HepG2 (cell line): ENCODE data around the gene DNAJC8. TPM values are rescaled to one million over a fixed set of nuclear protein-coding genes. Genes with fewer than 3 reads are reported as not detected.

Source experiments
- AKAP8 ChIP-seq: sonication (generic); formaldehyde crosslinking; IDR thresholded peaks from 2 replicates; pipeline ENCODE4 v1.5.1; 2020; ENCODE audit warnings: mild to moderate bottlenecking, missing genetic modification reagents
- BATF2 ChIP-seq: sonication (generic); formaldehyde crosslinking; IDR thresholded peaks from 2 replicates; pipeline ENCODE4 v1.8.0; 2022; ENCODE audit warnings: mild to moderate bottlenecking, missing genetic modification reagents, moderate library complexity
- CAMTA2 ChIP-seq: sonication (generic); formaldehyde crosslinking; IDR thresholded peaks from 2 replicates; pipeline ENCODE4 v1.4.0; 2020; ENCODE audit warnings: mild to moderate bottlenecking, missing genetic modification reagents, borderline replicate concordance
- FOXA1 ChIP-seq, 2 experiments: fragments of 450-650 bp in 1 of 2; sonication (generic) in 1 of 2; formaldehyde crosslinking in 1 of 2; IDR thresholded peaks; 2 replicates each; pipeline versions ENCODE4 v1.4.0 to v1.6.1; 2016 to 2020; ENCODE audit warnings: missing genetic modification reagents in 1 of 2
- FOXK2 ChIP-seq: fragments of 450-650 bp; IDR thresholded peaks from 2 replicates; pipeline ENCODE4 v1.6.1; 2016
- FOXP1 ChIP-seq, 2 experiments: fragments of 450-650 bp in 1 of 2; IDR thresholded peaks; 2 replicates each; pipeline ENCODE4 v1.6.1; 2017 to 2018; ENCODE audit warnings: antibody characterized with exemption in 1 of 2
- HHEX ChIP-seq: IDR thresholded peaks from 2 replicates; pipeline ENCODE4 v1.6.1; 2016; ENCODE audit warnings: control low read depth
- MBD4 ChIP-seq: IDR thresholded peaks from 2 replicates; pipeline ENCODE4 v1.6.1; 2012; ENCODE audit warnings: low read length, inconsistent platforms, borderline replicate concordance
- MLLT10 ChIP-seq: sonication (generic); formaldehyde crosslinking; IDR thresholded peaks from 2 replicates; pipeline ENCODE4 v1.4.0; 2020; ENCODE audit warnings: missing genetic modification reagents
- PHB2 ChIP-seq: fragments of 450-650 bp; IDR thresholded peaks from 2 replicates; pipeline ENCODE4 v1.6.1; 2018; ENCODE audit not compliant: partially characterized antibody
- PLRG1 ChIP-seq: fragments of 450-650 bp; conservative IDR thresholded peaks from 2 replicates; pipeline ENCODE4 v1.6.1; 2016
- PPARG ChIP-seq: conservative IDR thresholded peaks from 2 replicates; pipeline ENCODE4 v1.6.1; 2016; ENCODE audit warnings: missing biosample characterization, missing genetic modification reagents
- SAP130 ChIP-seq: IDR thresholded peaks from 2 replicates; pipeline ENCODE4 v1.6.1; 2016; ENCODE audit warnings: low read depth
- SMAD9 ChIP-seq: sonication (generic); formaldehyde crosslinking; IDR thresholded peaks from 2 replicates; pipeline ENCODE4 v1.5.1; 2020; ENCODE audit warnings: mild to moderate bottlenecking, missing genetic modification reagents
- ZNF292 ChIP-seq: sonication (generic); formaldehyde crosslinking; IDR thresholded peaks from 2 replicates; pipeline ENCODE4 v1.8.1; 2022; ENCODE audit warnings: mild to moderate bottlenecking, low read depth, missing genetic modification reagents, borderline replicate concordance
- ZNF547 ChIP-seq: sonication (generic); formaldehyde crosslinking; IDR thresholded peaks from 2 replicates; pipeline ENCODE4 v1.5.1; 2020; ENCODE audit warnings: mild to moderate bottlenecking, missing genetic modification reagents
- ZNF720 ChIP-seq: sonication (generic); formaldehyde crosslinking; IDR thresholded peaks from 2 replicates; pipeline ENCODE4 v1.4.0; 2020; ENCODE audit warnings: missing genetic modification reagents
- ZNF781 ChIP-seq: sonication (generic); formaldehyde crosslinking; IDR thresholded peaks from 2 replicates; pipeline ENCODE4 v1.5.1; 2020; ENCODE audit warnings: borderline replicate concordance, mild to moderate bottlenecking, missing genetic modification reagents; ENCODE audit errors: not compliant biosample characterization
- polyA plus RNA-seq, 8 experiments: library from polyadenylated mRNA; depleted of rRNA in 3 of 8; stranded (reverse) in 7 of 8; unstranded in 1 of 8; fragments of >200 nt; fragmentation: Illumina TruSeq in 4 of 8; extraction: Trizol in 4 of 8; gene quantifications; 2 replicates each; pipeline versions ENCODE4 v1.2.1 to v1.2.3, GENCODE V29; 2011 to 2016; ENCODE audit warnings: low read depth in 4 of 8, missing spikeins in 1 of 8, mixed read lengths in 1 of 8; ENCODE audit not compliant: insufficient read depth in 1 of 8
- total RNA-seq, 5 experiments: library from RNA; depleted of rRNA; stranded (reverse); fragments of >200 nt; fragmentation: Illumina TruSeq; extraction: Trizol; gene quantifications; 2 replicates each; pipeline ENCODE4 v1.2.3, GENCODE V29; 2016; ENCODE audit warnings: low read depth in 1 of 5
- TF ChIP-seq, protein P1 (sequence below): sonication (generic); formaldehyde crosslinking; IDR thresholded peaks from 2 replicates; pipeline ENCODE4 v1.4.0; 2020; ENCODE audit warnings: missing genetic modification reagents, borderline replicate concordance
- TF ChIP-seq, protein P2 (sequence below), 2 experiments: fragments of 450-650 bp in 1 of 2; sonication (generic) in 1 of 2; formaldehyde crosslinking; IDR thresholded peaks; 2 replicates each; pipeline versions ENCODE4 v1.5.0 to v1.8.0; 2020 to 2022; ENCODE audit warnings: mild to moderate bottlenecking in 1 of 2, missing genetic modification reagents in 1 of 2
- TF ChIP-seq, protein P3 (sequence below), 2 experiments: sonication (generic) in 1 of 2; formaldehyde crosslinking in 1 of 2; IDR thresholded peaks; 2 replicates each; pipeline versions ENCODE4 v1.4.0 to v1.6.1; 2018 to 2020; ENCODE audit warnings: missing genetic modification reagents in 2 of 2, borderline replicate concordance in 1 of 2, low read depth in 1 of 2, mild to moderate bottlenecking in 1 of 2, missing biosample characterization in 1 of 2
- TF ChIP-seq, protein P4 (sequence below): sonication (generic); formaldehyde crosslinking; IDR thresholded peaks from 2 replicates; pipeline ENCODE4 v1.8.0; 2022; ENCODE audit warnings: low read depth, missing genetic modification reagents

The DNAJC8 gene
- total and polyA plus RNA-seq, 2 of the 13 experiments (the other 11 are each of a cell fraction or from before 2014, with no cell fraction given), result 54.5 to 126 TPM

GRCh38 chr1:28246427-28246832 lies 13.6 kb upstream of the DNAJC8 start (continued):
- TF ChIP-seq, protein P1, sequence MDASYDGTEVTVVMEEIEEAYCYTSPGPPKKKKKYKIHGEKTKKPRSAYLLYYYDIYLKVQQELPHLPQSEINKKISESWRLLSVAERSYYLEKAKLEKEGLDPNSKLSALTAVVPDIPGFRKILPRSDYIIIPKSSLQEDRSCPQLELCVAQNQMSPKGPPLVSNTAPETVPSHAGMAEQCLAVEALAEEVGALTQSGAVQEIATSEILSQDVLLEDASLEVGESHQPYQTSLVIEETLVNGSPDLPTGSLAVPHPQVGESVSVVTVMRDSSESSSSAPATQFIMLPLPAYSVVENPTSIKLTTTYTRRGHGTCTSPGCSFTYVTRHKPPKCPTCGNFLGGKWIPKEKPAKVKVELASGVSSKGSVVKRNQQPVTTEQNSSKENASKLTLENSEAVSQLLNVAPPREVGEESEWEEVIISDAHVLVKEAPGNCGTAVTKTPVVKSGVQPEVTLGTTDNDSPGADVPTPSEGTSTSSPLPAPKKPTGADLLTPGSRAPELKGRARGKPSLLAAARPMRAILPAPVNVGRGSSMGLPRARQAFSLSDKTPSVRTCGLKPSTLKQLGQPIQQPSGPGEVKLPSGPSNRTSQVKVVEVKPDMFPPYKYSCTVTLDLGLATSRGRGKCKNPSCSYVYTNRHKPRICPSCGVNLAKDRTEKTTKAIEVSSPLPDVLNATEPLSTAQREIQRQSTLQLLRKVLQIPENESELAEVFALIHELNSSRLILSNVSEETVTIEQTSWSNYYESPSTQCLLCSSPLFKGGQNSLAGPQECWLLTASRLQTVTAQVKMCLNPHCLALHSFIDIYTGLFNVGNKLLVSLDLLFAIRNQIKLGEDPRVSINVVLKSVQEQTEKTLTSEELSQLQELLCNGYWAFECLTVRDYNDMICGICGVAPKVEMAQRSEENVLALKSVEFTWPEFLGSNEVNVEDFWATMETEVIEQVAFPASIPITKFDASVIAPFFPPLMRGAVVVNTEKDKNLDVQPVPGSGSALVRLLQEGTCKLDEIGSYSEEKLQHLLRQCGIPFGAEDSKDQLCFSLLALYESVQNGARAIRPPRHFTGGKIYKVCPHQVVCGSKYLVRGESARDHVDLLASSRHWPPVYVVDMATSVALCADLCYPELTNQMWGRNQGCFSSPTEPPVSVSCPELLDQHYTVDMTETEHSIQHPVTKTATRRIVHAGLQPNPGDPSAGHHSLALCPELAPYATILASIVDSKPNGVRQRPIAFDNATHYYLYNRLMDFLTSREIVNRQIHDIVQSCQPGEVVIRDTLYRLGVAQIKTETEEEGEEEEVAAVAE (CRISPR knock-in tag), result no peak
- TF ChIP-seq ZNF547, result no peak
- no peak for TF ChIP-seq PLRG1
- TF ChIP-seq, protein P2, sequence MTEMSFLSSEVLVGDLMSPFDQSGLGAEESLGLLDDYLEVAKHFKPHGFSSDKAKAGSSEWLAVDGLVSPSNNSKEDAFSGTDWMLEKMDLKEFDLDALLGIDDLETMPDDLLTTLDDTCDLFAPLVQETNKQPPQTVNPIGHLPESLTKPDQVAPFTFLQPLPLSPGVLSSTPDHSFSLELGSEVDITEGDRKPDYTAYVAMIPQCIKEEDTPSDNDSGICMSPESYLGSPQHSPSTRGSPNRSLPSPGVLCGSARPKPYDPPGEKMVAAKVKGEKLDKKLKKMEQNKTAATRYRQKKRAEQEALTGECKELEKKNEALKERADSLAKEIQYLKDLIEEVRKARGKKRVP (CRISPR knock-in tag; IDR thresholded peaks at IDR 0.05), result peak in 1 of 2 experiments; percentile 36; a peak in 2 of 4 replicates
- no peak for TF ChIP-seq ZNF720 (CRISPR knock-in tag)
- 0 out of 2 replicates have a peak, but pooled peaks have one; percentile 45 for TF ChIP-seq MBD4
- TF ChIP-seq, protein P3, sequence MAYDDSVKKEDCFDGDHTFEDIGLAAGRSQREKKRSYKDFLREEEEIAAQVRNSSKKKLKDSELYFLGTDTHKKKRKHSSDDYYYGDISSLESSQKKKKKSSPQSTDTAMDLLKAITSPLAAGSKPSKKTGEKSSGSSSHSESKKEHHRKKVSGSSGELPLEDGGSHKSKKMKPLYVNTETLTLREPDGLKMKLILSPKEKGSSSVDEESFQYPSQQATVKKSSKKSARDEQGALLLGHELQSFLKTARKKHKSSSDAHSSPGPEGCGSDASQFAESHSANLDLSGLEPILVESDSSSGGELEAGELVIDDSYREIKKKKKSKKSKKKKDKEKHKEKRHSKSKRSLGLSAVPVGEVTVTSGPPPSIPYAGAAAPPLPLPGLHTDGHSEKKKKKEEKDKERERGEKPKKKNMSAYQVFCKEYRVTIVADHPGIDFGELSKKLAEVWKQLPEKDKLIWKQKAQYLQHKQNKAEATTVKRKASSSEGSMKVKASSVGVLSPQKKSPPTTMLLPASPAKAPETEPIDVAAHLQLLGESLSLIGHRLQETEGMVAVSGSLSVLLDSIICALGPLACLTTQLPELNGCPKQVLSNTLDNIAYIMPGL (CRISPR knock-in tag; IDR thresholded peaks at IDR 0.05; ENCODE audit: borderline replicate concordance in 1 of 2, low read depth in 1 of 2), result 0 out of 4 replicates have a peak, but pooled peaks have one; percentile 5 to 10
- TF ChIP-seq, protein P4, sequence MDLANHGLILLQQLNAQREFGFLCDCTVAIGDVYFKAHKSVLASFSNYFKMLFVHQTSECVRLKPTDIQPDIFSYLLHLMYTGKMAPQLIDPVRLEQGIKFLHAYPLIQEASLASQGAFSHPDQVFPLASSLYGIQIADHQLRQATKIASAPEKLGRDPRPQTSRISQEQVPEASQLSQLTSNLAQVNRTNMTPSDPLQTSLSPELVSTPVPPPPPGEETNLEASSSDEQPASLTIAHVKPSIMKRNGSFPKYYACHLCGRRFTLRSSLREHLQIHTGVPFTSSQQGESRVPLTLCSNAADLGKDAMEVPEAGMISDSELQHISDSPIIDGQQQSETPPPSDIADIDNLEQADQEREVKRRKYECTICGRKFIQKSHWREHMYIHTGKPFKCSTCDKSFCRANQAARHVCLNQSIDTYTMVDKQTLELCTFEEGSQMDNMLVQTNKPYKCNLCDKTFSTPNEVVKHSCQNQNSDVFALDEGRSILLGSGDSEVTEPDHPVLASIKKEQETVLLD, result no peak; the same call in 1 of the 2 replicates
- TF ChIP-seq PHB2, result no peak
- TF ChIP-seq FOXA1 (IDR thresholded peaks at IDR 0.05), result no peak
- TF ChIP-seq FOXA1 (CRISPR knock-in tag; IDR thresholded peaks at IDR 0.05), result peak; percentile 72
- no peak for TF ChIP-seq PPARG (CRISPR knock-in tag)
- no peak for TF ChIP-seq HHEX
- peak; percentile 88 for TF ChIP-seq SAP130
- TF ChIP-seq FOXK2, result no peak
- TF ChIP-seq ZNF781 (CRISPR knock-in tag), result no peak
- TF ChIP-seq FOXP1 (IDR thresholded peaks at IDR 0.05), result 0 out of 2 replicates have a peak, but pooled peaks have one; percentile 20
- TF ChIP-seq FOXP1 (CRISPR knock-in tag; IDR thresholded peaks at IDR 0.05), result peak; percentile 70
- TF ChIP-seq AKAP8 (CRISPR knock-in tag), result no peak
- no peak for TF ChIP-seq SMAD9
- no peak for TF ChIP-seq MLLT10
- no peak for TF ChIP-seq BATF2 (CRISPR knock-in tag)
- 0 out of 2 replicates have a peak, but pooled peaks have one; percentile 9 for TF ChIP-seq ZNF292
- no peak for TF ChIP-seq CAMTA2 (CRISPR knock-in tag)
